ENCODE data around the gene C4B.
"Not testable (repeated sequence)": the region's sequence is repeated elsewhere in the genome, so short reads cannot be mapped to it uniquely, and the experiment has no call there.

Gene C4B

DNA sequence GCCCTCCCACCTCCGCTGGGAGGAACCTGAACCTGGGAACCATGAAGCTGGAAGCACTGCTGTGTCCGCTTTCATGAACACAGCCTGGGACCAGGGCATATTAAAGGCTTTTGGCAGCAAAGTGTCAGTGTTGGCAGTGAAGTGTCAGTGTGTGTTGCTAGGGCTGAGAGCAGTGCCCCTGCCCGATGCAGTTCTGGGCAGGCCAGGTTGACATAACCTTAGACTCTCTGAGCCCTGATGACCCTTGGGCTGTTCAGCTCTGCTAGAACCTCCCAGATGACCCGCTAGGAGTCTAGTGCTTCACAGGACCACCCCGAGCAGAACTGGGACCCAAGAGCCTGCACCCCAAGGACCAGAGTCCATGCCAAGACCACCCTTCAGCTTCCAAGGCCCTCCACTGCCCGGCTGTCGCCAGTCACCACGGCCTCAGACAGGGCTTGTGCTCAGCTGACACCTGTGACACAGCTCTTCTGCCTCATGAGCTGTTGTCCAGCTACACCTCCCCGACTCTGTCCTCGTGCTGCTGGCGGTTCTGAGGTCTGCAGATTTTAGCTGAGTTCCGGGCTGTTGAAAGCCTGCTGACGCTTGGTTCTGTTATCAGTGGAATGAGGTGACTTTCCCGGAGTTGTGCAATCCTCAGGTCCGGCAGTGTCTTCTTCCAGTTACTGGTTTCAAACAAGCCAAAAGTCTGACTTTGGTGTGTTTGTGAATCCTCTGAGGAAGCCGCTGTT, 20.9 kb downstream of the C4B start:
- not testable (repeated sequence) for DNase-seq (ENCODE audit: low spot score)

DNA sequence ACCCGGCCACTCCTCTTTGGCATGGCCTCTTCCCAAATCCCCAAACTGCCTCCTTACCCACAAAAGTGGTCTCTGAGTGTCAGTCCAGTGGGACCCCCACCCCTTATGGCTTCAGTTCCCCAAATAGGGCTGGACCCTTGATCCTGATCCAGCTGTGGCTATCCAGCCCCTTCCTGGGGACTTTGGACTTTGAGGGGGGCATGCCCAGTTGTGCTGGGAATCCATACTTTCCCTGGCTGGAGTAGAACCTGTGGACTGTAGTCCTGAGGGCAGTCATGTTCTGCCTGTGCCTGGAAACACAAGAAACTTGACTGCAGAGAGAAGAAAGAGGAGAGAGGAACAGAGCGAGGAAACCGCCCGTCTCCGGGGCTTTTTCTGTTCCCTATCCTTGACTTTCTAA, 22.5 kb downstream of the C4B start:
- not testable (repeated sequence) for DNase-seq (ENCODE audit: low spot score)

DNA sequence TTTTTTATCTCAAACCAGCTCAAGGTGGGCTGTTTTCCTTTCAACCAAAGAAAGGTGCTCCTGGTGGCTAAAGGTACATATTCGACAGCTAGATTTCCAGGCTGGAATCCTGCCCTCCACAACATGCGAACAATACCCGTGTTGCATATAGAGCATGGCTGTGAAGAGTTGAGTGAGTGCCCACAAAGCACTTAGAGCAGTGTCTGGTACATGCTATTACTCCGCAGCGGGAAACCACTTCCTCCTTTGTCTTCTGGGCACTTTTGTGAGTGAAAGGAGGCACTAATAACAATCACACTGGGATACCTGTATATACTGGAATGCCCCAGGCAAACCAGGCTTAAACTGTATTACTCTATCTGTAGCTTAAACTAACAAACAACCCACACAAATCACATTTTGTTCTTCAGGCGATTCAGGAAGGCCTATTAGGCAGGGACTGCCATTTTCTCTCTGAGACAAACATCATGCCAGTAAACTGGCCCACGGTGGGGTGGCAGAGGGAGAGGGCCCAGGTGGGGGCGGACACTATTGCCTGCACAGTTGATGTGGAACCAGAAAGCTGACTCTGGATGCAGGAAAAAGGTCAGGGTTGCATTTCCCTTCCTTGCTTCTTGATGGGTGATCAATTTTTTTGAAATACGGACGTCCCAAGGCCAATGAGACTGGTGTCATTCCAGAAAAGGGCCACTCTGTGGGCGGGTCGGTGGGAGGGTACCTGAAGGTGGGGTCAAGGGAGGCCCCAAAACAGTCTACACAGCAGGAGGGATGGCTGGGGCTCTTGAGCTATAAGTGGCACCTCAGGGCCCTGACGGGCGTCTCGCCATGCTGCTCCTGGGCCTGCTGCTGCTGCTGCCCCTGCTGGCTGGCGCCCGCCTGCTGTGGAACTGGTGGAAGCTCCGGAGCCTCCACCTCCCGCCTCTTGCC, 23.3 kb downstream of the C4B start, which contains the start of gene CYP21A2:
CYP21A2 (plus strand) TSS at position 818 of the 927 bp plus-strand sequence; CDS start at position 826, 8 bp downstream.
- DNase-seq (ENCODE audit: low spot score), result not testable (repeated sequence)

DNA sequence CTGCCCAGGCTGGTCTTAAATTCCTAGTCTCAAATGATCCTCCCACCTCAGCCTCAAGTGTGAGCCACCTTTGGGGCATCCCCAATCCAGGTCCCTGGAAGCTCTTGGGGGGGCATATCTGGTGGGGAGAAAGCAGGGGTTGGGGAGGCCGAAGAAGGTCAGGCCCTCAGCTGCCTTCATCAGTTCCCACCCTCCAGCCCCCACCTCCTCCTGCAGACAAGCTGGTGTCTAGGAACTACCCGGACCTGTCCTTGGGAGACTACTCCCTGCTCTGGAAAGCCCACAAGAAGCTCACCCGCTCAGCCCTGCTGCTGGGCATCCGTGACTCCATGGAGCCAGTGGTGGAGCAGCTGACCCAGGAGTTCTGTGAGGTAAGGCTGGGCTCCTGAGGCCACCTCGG, 24.3 kb downstream of the C4B start:
- not testable (repeated sequence) for DNase-seq (ENCODE audit: low spot score)

DNA sequence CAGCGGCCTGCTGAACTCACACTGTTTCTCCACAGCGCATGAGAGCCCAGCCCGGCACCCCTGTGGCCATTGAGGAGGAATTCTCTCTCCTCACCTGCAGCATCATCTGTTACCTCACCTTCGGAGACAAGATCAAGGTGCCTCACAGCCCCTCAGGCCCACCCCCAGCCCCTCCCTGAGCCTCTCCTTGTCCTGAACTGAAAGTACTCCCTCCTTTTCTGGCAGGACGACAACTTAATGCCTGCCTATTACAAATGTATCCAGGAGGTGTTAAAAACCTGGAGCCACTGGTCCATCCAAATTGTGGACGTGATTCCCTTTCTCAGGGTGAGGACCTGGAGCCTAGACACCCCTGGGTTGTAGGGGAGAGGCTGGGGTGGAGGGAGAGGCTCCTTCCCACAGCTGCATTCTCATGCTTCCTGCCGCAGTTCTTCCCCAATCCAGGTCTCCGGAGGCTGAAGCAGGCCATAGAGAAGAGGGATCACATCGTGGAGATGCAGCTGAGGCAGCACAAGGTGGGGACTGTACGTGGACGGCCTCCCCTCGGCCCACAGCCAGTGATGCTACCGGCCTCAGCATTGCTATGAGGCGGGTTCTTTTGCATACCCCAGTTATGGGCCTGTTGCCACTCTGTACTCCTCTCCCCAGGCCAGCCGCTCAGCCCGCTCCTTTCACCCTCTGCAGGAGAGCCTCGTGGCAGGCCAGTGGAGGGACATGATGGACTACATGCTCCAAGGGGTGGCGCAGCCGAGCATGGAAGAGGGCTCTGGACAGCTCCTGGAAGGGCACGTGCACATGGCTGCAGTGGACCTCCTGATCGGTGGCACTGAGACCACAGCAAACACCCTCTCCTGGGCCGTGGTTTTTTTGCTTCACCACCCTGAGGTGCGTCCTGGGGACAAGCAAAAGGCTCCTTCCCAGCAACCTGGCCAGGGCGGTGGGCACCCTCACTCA, 25.0 kb downstream of the C4B start:
- not testable (repeated sequence) for DNase-seq (ENCODE audit: low spot score)

DNA sequence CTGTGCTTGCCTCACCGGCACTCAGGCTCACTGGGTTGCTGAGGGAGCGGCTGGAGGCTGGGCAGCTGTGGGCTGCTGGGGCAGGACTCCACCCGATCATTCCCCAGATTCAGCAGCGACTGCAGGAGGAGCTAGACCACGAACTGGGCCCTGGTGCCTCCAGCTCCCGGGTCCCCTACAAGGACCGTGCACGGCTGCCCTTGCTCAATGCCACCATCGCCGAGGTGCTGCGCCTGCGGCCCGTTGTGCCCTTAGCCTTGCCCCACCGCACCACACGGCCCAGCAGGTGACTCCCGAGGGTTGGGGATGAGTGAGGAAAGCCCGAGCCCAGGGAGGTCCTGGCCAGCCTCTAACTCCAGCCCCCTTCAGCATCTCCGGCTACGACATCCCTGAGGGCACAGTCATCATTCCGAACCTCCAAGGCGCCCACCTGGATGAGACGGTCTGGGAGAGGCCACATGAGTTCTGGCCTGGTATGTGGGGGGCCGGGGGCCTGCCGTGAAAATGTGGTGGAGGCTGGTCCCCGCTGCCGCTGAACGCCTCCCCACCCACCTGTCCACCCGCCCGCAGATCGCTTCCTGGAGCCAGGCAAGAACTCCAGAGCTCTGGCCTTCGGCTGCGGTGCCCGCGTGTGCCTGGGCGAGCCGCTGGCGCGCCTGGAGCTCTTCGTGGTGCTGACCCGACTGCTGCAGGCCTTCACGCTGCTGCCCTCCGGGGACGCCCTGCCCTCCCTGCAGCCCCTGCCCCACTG, 25.9 kb downstream of the C4B start:
- not testable (repeated sequence) for DNase-seq (ENCODE audit: low spot score)

DNA sequence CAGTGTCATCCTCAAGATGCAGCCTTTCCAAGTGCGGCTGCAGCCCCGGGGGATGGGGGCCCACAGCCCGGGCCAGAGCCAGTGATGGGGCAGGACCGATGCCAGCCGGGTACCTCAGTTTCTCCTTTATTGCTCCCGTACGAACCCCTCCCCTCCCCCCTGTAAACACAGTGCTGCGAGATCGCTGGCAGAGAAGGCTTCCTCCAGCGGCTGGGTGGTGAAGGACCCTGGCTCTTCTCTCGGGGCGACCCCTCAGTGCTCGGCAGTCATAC, 26.4 kb downstream of the C4B start:
- not testable (repeated sequence) for DNase-seq (ENCODE audit: low spot score)

DNA sequence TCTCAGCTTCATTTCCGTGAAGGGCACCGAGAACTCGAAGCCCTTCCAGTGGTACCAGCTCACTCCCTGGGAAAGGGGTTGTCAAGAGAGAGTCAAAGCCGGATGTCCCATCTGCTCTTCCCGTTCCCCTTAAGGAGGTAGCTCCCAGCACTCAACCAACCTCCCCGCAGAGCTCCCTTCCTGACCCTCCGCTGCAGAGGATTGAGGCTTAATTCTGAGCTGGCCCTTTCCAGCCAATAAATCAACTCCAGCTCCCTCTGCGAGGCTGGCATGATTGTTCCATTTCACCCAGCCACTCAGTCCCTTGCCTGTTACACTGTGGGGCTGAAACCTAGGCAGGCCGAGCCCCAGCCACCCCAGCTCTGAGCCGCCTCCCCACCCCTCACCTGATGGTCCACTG, 26.8 kb downstream of the C4B start:
- not testable (repeated sequence) for DNase-seq (ENCODE audit: low spot score)

DNA sequence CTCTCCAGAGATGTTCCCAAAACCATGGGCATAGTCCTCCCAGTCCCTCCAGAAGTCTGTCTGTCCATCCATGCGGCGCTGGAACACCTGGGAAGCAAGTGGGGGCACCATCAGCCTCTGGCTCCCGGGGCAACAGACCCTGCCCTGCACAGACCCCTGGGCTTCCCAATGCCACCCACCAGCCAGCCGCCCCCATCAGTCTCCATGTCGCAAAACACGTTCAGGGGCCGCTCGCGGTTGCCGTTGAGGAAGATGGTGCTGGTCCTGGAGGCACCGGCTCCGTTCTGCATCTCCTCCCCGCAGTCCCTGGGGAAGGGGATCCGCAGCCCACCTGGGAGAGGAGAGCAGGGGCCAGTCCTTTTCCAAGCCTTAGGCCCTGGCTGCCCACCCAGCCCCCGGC, 27.7 kb downstream of the C4B start:
- DNase-seq (ENCODE audit: low spot score), result not testable (repeated sequence)

DNA sequence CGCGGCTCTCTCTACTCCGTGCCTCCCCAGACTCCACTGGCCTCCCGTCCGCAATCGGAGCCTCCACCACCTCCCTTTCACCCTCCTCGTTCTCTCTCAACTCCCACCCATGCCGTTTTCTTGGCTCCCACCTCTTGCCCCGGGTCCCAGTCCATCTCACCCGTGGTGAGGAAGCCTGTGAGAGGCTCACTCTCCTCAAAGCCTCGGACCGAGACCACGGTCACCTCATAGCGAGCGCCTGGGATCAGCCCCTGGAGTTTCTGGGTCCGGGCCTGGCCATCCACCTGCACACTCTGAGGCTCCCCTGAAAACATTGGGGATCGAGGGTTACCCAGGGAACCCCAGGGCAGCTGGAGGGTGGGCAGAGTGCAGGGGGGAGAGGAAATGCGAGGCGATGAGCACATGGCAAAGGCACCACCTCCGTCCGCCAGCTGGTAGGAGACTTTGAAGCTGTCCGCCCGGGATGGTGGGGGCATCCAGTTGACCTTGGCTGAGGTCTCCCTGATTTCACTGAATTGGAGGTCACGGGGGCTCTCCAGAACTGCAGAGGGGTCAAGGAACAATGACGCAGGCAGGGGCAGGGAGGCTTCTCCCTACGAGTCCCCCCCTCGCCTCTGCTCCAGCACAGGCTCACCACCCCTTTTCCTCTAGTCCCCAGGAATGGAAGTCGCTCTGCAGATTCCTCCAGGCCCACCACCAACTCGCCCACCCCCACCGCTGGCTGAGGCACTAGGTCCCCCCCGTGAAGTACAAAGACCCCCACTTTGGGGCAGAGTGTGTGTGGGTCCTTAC, 29.2 kb downstream of the C4B start:
- not testable (repeated sequence) for DNase-seq (ENCODE audit: low spot score)

DNA sequence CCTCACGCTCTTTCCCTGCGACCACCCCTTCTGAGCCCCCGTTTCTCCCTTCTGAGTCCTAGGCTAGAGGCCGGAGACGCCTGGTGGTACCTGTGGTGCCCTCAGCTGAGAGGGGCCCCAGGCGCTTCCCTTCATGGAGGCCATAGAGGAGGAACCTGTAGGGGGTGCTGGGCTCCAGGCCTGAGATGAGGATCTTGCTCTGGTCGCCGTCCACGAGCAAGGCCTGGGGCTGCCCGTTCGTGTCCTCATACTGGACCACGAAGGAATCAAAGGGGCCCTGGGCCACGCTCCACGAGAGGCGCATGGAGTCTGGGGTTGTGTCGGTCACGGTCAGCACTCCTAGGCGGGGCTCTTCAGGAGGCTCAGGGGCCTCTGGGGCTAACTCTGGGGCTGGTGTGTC, 30.3 kb downstream of the C4B start:
- not testable (repeated sequence) for DNase-seq (ENCODE audit: low spot score)

DNA sequence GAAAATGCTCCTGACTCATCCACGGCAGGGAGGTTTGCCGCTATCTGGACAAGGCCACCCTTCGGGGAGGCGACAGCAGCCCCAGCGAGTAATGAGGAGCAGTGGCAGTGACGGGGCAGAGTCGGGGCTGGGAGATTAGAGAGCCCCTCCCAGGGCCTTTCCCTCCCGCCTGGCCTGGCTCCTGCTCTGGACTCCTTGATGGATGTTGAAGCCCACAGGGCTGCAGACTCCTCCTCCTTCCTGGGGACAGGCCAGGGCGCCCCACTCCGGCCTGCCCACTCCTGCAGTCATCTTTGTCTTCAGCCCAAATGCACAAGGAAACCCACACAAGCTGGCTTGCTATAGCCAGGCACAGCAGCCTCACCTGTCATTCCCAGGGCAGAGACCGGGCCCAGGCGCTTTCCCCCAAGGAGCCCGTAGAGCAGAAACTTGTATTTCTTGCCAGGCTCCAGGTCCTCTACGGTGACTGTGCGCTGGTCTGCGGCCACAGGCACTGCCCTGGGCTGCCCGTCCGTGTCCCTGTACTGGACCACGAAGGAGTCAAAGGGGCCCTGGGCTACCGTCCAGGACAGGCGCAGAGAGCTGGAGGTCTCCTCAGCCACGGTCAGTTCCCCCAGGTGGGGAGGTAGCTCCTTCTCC, 31.3 kb downstream of the C4B start:
- DNase-seq (ENCODE audit: low spot score), result no peak

DNA sequence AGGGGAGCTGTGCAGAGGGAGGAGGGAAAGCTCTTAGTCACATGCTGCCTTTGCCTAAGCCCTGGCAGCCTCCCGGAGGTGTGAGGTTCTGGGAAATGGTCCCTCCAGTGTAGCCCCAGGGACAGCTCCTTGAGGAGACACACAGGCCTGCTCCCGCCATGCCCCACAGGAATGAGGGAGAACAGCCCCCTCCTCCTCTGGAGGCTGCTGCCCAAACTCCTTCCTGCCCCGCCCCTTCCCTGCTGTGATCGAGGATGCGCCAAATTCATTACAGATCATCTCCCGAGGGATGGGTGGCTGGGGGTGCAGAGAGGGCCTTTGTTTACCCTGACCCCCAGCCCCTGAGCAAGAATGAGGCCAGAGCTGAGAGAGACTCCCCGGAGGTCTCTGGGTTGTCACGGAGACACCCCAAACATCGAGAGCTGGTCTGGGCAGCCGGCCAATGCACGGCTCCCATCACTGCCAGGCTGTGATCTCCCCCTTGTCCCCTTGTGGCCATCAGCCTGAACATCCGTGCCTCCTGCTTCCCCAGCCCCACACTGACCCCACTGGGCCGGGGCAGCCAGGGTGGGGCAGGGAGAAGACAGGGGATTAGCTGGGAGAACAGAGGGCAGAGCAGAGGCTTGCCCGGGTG, 32.0 kb downstream of the C4B start:
- DNase-seq (ENCODE audit: low spot score), result no peak

DNA sequence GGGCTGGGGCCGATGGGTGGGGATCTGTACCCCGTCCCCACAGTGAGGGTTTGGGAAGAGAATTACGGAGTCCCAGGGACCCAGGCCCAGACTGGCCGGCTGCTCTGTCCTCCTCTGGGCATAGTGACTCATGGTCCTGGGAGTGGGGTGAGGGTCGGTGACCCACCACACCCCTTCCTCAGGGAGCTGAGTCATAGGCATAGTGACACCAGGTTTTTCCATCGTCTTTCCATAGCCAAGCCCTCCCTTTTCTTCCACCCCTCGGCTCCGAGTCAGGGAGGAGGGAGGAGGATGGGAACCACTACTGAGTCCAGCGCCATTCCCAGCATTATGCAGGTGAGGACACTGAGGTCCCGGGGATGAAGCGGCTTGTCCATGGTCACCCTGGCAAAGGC, 32.5 kb downstream of the C4B start:
- DNase-seq (ENCODE audit: low spot score), result no peak

DNA sequence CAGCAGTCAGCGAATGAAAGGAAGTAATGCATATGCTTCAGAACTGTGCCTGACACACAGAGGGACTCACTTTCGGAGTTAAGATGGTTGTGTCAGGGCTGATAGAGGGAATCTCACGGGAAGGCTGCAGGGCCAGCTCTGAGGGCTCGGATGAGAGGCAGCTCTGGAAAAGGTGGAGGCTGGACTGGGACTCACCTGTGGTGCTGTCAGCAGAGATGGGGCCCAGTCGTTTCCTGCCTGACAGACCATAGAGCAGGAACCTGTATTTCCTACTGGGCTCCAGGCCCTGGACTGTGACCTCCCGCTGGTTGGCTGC, 32.9 kb downstream of the C4B start:
- DNase-seq (ENCODE audit: low spot score), result no peak

DNA sequence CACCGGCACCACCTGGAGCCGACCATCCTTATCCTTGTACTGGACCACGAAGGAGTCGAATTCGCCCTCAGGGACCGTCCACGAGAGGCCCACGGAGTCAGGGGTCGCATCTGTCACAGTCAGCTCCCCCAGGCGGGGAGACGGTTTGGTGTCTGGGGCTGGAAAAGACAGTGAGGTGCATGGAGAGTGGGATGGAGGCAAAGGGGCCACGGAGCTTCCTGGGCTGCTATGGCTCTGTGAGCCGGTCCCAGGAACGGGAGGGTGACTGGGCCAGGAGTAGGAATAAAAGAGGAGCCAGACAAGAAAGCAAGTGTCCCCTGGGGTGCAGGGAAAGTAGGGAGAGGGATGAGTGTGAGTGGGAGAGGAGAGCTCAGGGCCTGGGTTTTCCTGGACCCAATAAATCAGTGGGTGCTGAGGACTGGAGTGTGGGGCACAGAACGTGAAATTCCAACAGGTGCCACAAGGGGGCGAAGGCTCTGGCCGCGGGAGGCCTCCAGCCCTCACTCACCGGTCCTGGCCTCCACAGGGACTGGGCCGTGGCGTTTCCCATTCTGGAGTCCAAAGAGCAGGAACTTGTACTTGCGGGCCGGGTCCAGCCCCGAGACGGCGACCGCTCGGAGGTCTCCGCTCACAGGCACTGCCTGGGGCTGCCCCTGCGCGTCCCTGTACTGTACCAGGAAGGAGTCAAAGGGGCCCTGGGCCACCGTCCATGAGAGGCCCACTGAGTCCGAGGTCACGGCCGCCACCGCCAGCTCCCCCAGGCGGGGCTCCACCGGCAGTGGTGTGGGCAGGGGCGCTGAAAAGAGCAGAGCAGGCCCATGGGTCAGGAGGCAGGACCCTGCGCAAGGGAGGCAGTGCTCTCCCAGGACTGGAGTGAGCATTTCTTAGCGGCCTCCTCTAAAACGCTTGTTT, 33.5 kb downstream of the C4B start:
- peak; percentile 54 for DNase-seq (ENCODE audit: low spot score)

DNA sequence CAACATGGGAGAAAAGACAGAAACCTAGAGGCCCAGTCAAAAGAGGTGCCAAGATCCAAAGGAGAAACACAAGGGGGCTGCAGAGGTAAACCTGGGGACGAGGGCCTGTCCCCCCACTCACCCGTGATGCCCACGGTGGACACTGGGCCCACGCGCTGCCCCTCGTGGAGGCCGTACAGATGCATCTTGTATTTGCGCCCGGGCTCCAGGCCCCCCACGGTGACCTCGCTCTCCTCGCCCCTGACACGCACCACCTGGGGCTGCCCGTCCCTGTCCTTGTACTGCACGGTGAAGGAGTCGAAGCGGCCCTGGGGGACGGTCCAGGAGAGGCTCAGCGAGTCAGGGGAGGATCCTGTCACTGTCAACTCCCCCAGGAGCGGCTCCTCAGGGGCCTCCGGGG, 34.6 kb downstream of the C4B start:
- not testable (repeated sequence) for DNase-seq (ENCODE audit: low spot score)

DNA sequence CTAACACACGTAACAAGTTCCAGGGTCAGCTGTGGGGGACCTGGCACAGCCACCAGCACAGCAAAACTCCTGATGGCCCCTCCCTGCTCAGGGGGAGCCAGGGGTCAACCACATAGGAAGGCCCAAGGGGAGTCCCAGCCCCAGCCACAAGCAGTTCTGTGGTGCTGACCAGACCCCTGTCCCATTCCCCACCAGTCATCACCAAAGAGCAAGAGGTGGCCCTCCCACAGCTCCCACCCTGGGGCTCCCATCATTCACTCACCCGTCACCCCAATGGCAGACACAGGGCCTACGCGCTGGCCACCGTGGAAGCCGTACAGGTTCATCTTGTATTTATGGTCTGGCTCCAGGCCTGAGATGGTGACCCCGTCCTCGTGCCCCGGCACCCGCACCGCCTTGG, 35.1 kb downstream of the C4B start:
- DNase-seq (ENCODE audit: low spot score), result not testable (repeated sequence)

DNA sequence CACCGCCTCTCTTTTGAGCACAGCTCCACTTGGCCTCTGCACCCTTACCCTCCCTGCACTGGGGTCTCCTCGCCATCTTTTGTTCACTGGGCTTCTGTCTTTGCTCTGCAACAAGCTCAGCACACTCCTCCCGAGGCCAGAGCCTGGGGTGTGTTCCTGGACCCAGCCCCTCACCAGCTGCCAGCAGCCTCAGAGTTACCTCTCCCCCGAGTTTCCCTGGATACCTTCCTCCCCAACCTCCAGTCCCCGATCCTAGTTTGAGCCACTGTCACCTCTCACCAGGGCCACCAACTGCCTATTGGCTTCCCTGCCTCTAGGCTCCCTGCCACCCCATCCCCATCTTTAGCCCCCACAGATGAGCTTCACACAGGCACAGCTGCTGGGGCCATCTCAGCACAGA, 36.0 kb downstream of the C4B start:
- no peak for DNase-seq (ENCODE audit: low spot score)
